HG02610 (cell line): ENCODE results near the gene RRP1B.
A peak's percentile ranks its signal among the peaks of the same experiment; 100 is the strongest.
"Not testable (repeated sequence)": the region's sequence is repeated elsewhere in the genome, so short reads cannot be mapped to it uniquely, and the experiment has no call there.

Experiments used
- ATAC-seq: cut with Tn5 transposase; IDR thresholded peaks from one replicate; pipeline ENCODE4 v1.9.1; 2021; ENCODE audit warnings: mild to moderate bottlenecking, moderate library complexity; ENCODE audit not compliant: unreplicated experiment

The RRP1B gene

GRCh38 chr21:43667191-43667904, 8.0 kb downstream of the RRP1B start:
- peak; percentile 65 for ATAC-seq

- no peak for ATAC-seq
Measured at GRCh38 chr21:43669828-43670605, 10.7 kb downstream of the RRP1B start.

DNA sequence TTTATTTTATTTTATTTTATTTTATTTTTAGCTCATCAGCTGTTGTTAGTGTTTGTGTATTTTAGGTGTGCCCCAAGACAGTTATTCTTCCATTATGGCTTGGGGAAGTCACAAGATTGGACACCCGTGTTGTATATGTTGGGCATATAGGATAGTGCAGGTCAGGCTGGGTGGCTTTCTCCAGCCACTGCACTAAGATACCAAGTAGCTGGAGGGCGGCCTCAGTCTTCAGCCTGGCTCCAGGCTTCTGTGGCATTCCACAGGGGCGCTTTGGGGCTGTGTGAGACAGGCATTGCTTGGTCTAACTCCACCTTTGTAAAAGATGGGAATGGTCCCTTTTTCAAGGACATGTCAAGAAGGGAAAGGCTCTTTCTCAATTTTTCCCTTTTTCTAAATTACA, 16.5 kb downstream of the RRP1B start:
- no peak for ATAC-seq

DNA sequence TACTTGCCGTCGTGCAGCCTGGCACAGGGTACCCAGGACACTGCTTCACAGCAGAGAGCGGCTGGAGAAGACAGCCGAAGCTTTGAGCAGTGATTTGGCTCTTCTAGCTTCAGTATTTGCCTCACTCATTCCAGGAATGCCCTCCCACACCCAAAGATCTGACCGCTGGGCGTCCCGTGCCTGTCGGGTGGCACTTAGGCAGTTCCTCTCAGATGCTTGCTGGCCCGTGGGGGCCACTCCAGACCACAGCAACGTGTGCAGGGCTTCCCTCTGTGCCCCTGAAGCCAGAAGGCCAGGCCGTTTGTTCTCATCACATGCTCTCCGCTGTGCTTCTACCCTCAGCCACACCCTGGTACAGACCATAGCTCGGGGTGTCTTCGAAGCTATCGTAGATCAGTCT, 17.0 kb downstream of the RRP1B start:
- ATAC-seq: no peak

GRCh38 chr21:43679951-43680350, 20.6 kb downstream of the RRP1B start:
- ATAC-seq: no peak

GRCh38 chr21:43680421-43680820, 21.1 kb downstream of the RRP1B start:
- ATAC-seq: not testable (repeated sequence)

DNA sequence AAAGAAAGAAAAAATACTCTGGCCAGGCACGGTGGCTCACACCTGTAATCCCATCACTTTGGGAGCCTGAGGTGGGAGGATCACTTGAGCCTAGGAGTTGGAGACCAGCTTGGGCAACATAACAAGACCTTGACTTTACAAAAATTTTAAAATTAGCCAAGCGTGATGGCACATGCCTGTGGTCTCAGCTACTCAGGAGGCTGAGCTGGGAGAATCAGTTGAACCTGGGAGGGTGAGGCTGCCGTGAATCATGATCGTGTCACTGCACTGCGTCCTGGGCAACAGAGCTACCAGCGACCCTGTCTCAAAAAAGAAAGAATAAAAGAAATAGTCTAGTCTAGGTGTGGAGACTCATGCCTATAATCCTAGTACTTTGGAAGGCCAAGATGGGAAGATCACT, 22.3 kb downstream of the RRP1B start:
- ATAC-seq: no peak

DNA sequence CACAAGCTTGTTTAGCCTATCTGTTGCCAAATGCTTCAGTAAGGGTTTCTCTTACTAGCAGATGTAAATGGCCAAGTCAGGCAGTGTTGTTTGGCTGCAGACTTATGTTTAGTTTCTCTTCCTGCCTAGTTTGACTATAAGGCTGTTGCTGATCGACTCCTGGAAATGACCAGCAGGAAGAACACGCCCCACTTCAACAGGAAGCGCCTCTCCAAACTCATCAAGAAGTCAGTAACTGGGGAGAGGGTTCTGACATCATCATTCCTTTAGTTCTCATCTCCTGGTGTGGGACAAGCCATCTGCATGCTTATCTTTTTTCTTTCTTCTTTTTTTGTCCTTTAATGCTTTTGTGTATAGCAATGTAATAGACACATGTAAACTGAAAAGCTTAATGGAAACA, 25.1 kb downstream of the RRP1B start:
- ATAC-seq: no peak

- no peak for ATAC-seq
Measured at GRCh38 chr21:43686811-43687565, 27.6 kb downstream of the RRP1B start.

DNA sequence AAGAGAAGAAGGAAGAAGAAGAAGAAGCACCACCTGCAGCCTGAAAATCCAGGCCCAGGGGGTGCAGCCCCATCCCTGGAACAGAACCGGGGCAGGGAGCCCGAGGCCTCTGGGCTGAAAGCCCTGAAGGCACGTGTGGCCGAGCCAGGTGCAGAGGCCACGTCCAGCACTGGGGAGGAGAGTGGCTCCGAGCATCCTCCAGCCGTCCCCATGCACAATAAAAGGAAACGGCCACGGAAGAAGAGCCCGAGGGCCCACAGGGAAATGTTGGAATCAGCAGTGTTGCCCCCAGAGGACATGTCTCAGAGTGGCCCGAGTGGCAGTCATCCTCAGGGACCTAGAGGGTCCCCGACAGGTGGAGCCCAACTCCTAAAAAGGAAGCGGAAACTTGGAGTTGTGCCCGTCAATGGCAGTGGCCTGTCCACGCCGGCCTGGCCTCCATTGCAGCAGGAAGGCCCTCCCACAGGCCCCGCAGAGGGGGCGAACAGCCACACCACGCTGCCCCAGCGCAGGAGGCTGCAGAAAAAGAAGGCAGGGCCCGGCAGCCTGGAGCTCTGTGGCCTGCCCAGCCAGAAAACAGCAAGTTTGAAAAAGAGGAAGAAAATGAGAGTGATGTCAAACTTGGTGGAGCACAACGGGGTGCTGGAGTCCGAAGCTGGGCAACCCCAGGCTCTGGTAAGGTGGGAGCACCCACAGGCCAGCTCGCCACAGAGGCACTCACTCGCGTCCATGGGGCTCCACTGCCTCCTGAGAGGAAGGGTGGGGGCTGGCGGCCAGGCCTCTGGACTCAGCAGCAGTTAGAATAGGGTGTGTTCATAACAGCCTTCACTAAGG, 28.4 kb downstream of the RRP1B start:
- ATAC-seq: no peak

GRCh38 chr21:43688906-43689305, 29.5 kb downstream of the RRP1B start:
- no peak for ATAC-seq

DNA sequence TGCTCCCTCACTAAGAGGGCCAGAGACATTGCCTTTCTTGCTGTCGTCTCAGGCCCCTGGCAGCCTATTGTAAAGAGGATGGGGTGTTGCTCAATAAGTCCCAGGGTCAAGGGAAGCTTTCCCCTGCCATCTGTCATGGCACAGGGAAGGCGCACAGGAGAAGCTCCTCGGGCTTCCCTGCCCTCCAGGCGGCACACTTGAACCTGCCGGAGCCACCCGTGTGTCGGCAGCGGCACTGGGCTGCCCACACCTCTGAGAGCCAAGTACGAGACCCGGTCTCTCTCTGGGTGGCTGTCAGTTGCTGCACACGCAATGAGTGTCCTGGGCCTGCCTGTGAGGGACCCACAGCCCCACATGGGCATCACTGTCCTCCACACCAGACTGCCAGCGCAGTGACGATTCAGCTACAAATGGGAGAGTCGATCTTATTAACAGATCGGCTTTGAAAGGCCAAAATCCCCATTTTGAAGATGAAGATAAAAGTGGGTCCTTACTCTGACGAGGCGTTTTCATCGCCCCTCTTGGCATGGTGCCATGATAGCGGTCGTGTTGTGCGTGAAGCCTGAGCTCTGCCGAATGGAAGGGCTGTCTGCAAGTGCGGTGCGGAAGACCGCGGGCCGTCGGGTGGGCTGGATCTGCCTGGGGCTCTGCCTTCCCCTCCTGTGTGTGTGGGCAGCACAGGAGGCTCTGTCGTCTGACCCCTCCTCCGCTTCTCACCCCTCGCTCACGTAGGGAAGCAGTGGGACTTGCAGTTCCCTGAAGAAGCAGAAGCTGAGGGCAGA, 30.4 kb downstream of the RRP1B start:
- ATAC-seq: no peak

- ATAC-seq: no peak
Measured at GRCh38 chr21:43690346-43690745, 31.0 kb downstream of the RRP1B start.

DNA sequence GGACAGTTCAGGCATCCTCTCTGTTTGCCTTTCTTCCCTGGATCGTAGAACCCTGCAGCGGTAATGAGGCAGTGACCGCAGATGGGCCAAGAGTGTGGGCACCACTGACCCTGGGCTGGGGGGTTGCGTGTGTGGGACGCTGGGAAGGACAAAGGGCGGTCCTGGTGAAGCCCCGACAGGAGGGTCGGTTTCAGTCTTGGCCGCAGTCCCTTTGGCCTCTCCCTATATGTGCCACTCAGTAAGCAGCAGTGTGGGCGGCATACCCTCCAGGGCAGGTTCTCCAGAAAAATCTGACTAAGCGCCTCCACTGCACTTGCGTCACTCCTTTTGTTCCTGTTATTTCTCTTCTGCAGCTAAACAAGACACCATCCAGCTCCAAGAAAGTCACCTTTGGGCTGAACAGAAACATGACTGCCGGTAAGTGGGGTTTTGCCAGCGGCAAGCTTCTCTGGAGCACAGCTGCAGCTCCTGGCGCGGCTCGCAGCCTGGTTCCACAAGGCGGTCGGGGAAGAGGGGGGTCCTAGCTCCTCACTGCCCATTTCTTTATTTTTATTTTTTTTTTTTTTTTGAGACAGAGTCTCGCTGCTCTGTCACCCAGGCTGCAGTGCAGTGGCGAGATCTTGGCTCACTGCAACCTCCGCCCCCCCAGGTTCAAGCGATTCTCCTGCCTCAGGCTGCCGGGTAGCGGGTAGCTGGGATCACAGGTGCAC, 31.9 kb downstream of the RRP1B start:
- ATAC-seq: no peak

GRCh38 chr21:43691801-43692200, 32.4 kb downstream of the RRP1B start:
- no peak for ATAC-seq

GRCh38 chr21:43692949-43693348, 33.6 kb downstream of the RRP1B start:
- ATAC-seq: no peak

- no peak for ATAC-seq
Measured at GRCh38 chr21:43693981-43694380, 34.6 kb downstream of the RRP1B start.

DNA sequence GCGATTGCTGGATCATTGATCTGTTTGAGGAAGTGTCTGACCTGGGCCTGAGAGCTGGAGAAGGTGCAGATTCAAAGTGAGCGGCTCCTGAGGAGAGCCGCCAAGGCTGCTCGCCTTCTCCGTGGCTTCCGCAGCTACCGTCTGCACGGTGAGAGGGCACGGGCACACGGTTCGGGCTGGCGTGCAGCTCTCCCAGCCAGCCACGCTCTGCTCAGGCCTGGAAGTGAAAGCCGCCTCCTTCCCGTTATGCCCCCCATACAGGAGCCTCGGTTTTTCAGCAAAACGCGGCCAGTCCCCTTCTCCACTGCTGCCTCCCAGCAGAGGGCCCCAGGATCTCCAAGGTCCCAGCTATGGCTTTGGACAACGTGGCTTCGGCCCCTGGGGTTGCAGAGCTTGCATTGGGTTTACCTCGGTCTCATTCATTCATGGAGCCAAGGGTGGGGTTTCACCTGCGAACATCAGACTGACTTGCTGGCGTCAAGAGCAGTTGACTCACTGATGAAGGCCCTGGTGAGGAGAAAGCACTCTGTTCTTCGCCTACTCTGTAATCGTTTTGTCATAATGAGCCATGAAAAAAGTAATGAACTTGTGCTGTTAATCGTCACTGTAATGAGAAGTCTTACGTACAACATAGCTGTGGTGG, 35.2 kb downstream of the RRP1B start:
- ATAC-seq: no peak

GRCh38 chr21:43696214-43696613, 36.9 kb downstream of the RRP1B start:
- no peak for ATAC-seq
